CD4-positive, alpha-beta T cell treated with Interleukin-17A for 4 hours (primary cell): ENCODE measurements around the gene HSP90AA1.
"Not testable (repeated sequence)": the region's sequence is repeated elsewhere in the genome, so short reads cannot be mapped to it uniquely, and the experiment has no call there.

ENCODE experiments used
- DNase-seq: peaks from one replicate; pipeline ENCODE4 v3.0.0-alpha.2; 2020; ENCODE audit warnings: mixed read lengths

HSP90AA1 gene

DNA sequence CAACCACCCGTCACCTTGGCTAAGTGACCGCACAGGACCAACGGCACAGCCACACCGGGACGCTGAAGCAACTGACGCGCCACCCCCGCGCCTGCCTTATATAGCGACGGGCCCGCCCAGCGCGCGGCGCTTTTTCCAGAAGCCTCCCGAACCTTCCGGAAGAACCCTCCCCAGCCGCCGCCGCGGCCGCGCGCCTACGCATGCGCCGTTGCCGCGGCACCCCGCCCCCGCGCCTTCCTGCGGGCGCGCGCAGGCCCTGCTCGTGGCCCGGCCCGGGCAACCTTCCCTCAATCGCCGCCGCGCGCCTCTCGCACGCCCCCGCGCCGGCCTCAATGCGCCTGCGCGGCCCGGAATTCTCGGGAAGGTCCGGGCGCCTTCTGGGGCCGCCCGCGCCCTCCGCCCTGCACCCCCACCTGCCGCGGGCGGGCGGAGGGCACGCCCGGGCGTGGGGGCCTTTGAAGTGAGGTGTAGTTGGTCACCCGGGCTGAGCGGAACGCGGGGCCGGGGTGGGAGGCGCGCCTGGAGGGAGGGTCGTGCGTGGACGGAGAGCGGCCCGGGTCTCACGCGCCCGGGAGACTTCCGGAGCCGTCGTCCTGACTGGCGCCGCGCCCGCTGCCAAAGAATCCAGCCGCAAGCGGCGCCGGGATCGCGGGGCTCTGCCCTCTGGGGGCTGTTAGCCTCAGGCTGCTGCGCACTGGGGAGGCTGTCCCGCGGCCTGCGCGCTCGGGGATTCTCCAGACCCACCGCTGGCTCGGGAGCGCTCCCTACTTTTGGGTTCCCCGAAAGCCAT is at the start of gene HSP90AA1:
Gene HSP90AA1 (minus strand): TSS at position 73 of the 790 bp plus-strand sequence. CDS start 666 bp downstream, outside the sequence.
- DNase-seq: peak; percentile 96

DNA sequence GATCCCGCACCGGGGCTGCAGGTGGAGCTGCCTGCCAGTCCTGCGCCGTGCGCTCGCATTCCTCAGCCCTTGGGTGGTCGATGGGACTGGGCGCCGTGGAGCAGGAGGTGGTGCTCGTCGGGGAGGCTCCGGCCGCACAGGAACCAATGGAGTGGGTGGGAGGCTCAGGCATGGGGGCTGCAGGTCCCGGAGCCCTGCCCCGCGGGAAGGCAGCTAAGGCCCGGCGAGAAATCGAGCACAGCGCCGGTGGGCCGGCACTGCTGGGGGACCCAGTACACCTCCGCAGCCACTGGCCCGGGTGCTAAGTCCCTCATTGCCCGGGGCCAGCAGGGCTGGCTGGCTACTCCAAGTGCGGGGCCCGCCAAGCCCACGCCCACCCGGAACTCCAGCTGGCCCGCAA is 48.6 kb upstream of the HSP90AA1 start:
- DNase-seq: not testable (repeated sequence)

DNA sequence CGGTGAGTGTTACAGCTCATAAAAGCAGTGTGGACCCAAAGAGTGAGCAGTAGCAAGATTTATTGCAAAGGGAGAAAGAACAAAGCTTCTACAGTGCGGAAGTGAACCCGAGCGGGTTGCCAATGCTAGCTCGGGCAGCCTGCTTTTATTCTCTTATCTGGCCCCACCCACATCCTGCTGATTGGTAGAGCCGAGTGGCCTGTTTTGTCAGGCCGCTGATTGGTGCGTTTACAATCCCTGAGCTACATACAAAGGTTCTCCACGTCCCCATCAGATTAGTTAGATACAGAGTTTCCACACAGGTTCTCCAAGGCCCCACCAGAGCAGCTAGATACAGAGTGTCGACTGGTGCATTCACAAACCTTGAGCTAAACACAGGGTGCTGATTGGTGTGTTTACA is 47.9 kb upstream of the HSP90AA1 start:
- DNase-seq: not testable (repeated sequence)

DNA sequence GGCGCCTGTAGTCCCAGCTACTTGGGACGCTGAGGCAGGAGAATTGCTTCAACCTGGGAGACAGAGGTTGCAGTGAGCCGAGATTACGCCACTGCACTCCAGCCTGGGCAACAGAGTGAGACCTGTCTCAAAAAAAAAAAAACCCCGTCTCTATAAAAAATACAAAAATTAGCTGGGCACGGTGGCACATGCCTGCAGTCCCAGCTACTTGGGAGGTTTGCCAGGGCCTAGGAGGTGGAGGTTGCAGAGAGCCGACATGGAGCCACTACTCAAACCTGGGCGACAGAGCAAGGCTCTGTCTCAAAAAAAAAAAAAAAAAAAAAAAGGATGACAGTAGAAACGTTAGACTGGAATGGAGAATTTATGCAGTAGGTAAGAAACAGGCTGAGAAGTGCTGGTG is 47.2 kb upstream of the HSP90AA1 start:
- not testable (repeated sequence) for DNase-seq

DNA sequence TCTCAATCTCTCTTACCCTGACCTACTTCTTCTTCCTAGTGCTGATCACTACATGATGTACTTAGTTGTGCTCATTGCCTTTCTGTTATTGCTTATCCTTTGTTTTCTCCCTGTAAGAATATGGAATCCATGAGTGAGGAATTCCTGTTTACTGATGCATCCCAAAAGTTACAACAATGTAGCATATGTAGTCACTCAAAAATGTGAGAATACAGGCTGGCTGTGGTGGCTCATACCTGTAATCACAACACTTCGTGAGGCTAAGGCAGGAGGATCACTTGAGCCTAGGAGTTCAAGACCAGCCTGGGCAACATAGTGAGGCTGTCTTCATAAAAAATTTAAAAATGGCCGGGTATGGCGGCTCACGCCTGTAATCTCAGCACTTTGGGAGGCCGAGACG is 44.9 kb upstream of the HSP90AA1 start:
- DNase-seq: no peak

DNA sequence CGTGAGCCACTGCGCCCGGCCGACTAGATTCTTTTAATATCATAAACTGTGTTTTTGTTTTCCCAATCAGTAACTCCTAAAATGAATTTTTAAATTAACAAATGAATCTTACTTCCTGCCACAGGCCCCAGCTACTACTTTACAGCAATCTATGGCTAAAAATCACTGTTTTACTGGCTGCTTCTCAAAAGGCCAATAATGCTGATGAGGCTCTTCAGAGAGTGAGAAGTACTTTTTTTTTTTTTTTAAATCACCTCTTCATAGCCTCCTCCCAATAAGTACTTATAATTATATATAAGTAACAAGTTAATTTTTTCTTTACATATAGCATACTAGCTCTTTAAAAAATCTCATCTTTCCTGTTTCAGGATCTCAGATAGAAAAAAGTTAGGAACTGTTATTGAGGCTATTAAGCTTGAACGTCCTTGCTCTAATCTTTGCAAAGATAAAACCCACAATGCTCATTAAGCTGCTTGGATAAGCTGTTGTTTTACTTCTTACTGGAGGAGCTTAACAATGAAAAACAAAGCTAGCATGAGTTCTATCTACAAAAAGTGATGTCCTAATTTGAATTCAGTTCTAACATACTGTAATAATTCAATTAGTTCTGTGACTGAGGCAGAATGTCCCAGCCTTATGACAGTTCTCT is 40.1 kb upstream of the HSP90AA1 start:
- DNase-seq: no peak

DNA sequence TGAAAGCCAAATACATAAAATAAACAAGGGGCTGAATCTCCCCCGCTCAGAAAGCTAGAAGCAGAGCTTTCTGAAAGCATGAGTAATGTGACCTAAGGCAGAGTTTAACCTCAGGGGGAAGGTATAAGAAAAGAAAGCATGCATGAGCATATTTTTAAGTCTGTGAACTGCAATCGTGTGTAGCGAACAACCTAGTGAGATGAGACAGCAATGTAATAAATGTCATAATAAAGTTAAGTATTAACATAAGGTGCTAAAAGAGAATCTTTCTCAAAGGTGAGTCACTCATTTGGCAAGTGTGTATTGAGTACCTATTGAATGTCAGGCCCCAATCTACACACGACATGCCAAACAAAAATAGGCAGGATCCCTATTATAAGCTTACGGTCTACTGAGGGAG is 38.7 kb upstream of the HSP90AA1 start:
- no peak for DNase-seq

DNA sequence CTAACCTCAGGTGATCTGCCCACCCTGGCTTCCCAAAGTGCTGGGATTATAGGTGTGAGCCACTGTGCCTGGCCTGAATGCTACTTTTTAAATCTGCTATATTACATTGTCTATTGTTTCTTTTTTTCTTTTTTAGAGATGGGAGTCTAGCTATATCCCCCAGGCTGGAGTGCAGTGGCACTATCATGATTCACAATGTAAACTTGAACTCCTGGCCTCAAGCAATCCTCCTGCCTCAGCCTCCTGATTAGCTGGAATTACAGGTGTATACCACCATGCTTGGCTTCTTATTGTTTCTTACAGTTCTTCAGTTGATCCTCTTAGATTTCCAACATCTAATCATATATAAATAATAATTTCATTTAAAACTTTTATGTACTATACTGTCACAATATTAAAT is 37.6 kb upstream of the HSP90AA1 start:
- DNase-seq: no peak

DNA sequence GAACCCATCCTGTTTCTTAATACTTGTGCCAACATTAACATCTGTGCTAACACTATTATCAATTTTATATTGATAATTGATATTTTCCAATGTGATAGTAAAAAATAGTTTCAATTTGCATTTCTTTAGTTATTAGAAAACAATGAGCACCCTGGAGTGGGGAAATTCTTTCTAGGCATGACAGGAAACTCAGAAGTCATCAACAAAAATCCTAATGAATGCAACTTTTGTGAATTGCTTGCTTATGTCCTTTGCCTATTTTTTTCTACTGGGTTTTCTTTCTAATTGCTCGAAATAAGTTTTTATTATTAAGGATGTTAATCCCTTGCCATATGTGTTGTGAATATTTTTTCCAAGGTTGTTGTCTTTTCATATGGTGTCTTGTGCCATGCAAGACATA is 34.7 kb upstream of the HSP90AA1 start:
- DNase-seq: no peak

DNA sequence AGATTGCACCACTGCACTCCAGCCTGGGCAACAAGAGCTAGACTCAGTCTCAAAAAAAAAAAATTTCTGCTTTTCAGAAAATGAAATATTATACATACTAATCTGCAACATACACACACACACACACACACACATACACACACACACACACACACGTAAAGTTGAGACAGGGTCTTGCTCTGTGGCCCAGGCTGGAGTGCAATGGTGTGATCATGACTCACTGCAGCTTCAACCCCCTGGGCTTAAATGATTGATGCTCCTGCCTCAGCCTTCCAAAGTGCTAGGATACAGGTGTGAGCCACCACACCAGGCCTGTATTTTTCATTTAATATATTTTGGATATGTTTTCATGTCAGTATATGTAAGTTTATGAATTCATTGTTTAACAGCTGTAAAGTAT is 34.0 kb upstream of the HSP90AA1 start:
- no peak for DNase-seq

DNA sequence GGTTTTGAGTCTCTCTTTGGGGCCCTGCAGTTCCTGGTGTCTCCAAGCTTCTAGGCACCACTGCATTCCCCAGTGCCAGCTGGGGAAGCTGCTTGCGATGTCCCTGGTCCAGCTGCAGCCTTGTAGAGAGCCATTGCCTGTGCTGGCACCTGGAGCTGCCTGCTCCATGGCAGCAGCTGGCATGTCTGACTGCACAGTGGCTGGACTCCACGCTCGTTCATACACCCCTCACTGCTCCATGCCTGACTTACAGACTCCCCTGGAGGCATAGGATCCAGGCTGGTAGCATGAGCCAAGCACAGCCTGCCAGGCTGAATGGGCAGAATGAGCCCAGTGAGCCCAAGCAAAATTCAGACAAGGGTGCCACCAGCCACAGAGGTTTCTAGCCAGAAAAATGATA is 31.0 kb upstream of the HSP90AA1 start:
- no peak for DNase-seq

DNA sequence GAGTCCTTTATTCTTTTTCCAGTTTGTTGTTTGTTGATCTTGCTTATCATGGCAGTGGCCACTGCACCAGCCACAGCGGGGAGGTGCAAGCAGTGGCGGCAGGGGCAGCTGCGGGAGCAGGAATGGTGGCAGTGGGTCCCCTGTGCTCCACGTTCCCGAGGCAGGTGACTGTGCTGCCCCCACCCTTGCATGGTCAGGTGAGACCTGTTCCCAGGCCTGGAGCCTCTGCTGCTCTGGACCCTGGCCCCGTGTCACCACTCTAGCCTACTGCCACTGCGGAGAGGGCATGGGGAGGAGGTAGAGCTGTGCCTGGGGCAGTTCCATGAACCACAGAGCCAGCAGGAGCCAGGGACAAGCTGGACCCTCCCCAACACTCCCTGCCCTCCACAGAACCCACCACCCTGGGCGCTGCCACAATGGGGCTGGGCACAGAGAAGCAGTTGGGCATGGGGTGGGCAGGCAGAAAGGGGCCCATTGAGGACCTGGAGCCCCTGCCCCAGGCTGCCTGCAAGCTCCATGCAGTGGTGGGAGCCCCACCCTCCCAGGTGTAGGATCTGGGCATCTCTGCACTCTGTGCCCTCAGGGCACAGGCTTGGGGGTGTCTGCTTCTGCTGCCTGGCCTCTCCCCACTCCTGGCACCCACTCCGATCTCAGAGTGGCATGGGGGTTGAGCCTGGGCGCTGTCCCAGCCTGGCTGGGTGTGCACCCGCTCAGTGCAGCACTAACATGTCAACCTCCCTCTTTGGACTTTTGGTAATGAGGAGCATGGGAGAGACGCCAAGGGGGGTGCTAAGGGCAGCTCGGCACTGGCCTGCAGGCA is 29.7 kb upstream of the HSP90AA1 start:
- DNase-seq: no peak

DNA sequence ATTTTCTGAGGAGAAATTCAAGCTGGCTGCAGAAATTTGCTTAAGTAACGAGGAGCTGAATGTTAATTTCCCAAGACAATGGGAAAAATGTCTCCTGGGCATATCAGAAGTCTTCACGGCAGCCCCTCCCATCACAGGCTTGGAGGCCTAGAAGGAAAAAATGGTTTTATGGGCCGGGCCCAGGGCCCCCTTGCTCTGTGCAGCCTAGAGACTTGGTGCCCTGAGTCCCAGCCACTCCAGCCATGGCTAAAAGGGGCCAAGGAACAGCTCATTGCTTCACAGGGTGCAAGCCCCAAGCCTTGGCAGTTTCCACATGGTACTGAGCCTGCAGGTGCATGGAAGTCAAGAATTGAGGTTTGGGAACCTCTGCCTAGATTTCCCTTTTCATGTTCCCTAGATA is 24.3 kb upstream of the HSP90AA1 start:
- DNase-seq: no peak

DNA sequence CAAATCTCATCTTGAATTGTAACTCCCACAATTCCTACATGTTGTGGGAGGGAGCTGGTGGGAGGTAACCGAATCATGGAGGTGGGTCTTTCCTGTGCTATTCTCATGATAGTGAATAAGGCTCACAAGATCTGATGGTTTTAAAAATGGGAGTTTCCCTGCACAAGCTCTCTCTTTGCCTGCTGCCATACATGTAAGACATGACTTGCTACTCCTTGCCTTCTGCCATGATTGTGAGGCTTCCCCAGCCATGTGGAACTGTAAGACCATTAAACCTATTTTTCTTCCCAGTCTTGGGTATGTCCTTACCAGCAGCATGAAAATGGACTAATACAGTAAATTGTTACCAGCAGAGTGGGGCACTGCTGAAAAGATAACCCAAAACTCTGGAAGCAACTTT is 22.5 kb upstream of the HSP90AA1 start:
- not testable (repeated sequence) for DNase-seq

DNA sequence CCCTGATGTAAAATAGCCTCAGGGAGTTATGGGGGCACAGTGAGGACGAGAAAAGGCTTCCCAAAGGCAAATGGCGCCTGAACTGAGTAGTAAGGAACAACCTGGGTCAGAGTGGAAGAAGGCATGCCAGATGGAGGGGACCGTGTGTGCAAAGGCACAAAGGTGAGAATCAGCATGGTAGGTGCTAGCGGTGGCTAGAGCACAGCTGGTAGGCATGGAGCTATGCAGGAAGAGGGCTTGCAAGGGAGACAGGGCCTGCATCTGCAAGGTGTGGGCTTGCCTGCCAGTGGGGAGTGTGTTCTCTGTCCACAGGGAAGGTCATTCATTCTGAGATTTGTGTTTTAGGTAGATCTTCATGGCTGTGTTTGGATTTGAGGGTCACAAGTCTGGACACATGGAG is 18.5 kb upstream of the HSP90AA1 start:
- DNase-seq: no peak

DNA sequence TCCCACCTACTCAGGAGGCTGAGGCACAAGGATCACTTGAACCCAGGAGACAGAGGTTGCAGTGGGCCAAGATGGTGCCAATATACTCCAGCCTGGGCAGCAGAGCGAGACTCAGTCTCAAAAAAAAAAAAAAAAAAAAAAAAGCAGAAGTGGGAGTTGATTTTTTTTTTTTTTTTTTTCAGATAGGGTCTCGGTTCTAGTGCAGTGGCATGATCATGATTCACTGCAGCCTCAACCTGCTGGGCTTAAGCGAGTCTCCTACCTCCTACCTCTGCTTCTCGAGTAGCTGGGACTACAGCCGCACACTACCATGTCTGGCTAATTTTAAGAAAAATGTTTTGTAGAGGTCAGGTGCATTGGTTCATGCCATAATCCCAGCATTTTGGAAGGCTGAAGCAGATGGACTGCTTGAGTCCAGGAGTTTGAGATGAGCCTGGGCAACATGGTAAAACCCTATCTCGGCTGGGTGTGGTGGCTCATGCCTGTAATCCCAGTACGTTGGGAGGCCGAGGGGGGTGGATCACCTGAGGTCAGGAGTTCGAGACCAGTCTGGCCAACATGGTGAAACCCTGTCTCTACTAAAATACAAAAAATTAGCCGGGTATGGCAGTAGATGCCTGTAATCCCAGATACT is 16.3 kb upstream of the HSP90AA1 start:
- no peak for DNase-seq

DNA sequence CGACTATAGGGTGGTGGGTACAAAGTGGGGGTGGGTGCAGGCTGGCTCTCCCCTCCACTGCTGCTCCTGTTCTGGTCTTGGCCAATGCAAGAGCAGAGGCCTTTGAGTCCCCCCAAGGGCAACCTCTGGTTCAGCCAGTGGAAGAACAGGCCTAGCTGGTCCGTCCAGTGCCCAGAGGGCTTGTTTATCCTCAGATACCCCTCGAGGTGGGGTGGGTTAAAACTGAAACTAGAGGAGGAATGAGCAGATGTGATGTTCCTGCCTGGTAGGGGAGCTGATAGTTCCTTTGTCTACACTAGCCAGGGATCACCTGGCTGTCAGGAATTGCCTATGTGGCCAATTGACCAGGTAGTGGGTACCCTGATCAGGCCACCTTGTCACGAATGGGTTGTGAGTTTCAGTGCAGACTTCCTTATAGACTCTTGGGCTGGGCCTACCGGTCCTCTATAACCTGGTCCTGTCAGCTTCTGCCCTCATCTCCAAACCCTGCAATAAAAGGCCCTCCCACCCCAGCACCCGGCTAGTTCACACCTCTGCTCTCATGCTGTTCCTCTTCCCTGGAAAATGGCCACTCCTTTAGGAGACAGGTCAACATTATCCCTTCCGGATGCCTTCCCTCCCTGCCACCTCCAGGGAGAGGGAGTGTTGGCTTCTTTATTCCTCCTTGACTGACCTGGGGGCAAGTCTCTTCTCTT is 10.7 kb upstream of the HSP90AA1 start:
- no peak for DNase-seq

DNA sequence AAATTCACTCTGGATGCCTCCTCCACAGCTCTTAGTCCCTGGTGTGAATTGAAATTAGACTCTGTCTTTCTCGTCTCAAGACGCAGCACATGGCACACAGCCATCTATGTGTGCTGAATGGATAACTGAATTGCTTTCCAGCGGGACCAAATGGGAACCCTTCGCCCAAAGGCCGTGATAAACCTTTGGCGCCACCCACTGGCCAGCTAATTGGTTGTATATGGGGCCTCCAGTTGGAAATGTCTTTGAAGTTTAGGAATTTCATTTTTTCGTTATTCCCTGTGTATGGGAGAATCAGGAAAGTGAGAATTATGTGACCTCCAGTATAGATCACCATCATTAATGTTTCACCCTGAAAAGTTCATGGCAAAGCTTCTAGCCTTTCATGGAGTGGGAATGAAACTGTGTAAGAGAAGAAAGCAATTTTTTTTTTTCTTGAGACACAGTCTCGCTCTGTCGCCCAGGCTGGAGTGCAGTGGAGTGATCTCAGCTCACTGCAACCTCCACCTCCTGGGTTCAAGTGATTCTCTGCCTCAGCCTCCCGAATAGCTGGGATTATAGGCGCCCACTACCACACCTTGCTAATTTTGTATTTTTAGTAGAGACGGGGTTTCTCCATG is 9.8 kb upstream of the HSP90AA1 start:
- peak; percentile 87 for DNase-seq

DNA sequence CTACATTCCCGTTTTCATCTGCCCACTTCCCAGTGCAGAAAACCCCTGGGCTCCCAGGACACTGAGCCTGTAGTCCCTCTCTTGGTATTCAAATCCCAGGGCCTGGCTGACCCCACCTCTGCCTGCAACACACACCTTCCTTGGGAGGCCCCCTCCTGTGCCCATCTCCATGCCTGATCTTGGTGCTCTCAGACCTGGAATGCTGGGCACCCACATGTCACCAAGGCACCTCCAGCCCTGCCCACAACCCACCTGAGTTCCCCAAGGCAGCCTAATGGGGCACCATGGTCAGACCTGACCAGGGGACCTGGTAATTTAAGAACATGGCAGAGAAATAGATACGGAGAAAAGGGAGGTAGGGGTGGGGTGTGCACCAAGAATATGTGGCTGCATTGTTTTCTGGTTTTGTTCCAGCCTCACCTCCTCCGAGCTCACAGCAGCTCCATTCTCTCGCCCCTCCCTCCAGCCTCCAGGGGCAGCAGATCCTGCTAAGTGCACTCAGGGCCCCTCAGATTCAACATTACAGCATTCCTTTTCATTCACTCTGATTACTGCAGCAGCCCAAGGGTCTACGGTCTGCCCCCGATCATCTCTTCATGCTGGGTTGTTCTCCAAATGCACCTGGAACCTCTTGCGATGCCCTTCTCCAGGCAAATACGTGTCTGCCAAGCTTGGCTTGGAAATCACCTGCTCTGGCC is 9.2 kb upstream of the HSP90AA1 start:
- DNase-seq: no peak

DNA sequence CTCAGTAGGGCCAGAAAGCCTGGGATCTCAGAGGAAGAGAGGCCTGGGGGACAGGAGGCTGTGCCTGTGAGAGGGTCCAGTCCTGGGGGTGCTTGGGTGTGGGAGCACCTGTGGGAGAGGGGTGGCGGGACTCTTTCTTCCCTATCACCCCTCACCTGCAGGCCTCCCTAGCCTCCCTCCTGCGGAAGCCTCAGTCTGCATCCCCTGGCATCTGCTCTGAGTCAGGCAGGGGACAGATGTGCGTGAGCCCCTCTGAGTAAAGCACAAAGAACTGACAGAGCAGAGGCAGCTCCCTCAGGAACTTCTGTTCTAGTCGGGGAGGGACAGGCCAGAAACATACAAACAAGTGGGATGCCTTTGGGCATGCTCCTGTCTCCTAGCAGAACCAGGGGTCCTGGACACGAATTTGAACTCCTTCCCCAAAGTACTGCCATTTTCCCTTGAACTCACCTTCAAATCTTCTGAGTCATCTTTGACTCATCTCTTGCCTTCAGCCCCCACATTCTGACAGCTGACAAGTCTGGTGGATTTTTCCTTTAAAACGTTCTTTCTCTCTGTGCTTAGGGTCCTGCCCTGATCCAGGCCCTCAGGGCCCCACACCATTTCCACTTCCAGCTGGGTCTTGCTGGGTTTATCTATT is 8.5 kb upstream of the HSP90AA1 start:
- DNase-seq: no peak

DNA sequence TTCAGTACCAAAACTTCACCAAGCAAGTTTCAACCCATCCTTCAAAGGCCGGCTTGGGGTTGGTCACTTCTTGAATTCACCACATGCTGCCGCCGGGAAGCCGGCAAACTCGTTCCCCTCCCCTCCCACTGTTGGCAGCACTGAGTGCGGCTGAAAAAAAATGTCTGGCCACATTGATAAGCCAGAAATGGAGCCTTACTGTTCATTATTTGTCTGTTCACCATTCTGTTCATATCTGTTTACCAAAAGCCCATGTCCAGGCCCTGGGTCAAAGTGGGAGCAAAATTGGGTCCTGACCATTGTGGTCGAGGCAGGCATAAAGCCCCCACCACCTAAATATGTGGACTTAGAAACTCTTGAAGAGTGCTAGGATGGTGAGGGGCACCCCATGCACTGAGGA is 7.3 kb upstream of the HSP90AA1 start:
- DNase-seq: no peak
